B cell (primary cell): ENCODE measurements around the gene MEAK7. TPM values are rescaled to one million over a fixed set of nuclear protein-coding genes. Genes with fewer than 3 reads are reported as not detected.

Experiments used
- ATAC-seq: fragments of 200-7000 bp; cut with Tn5 transposase; one replicate; pipeline ENCODE4 v1.10.0; 2021; ENCODE audit warnings: low read depth, mild to moderate bottlenecking, moderate number of reproducible peaks, moderate library complexity
- CTCF ChIA-PET: fragments of 350-600 bp; sonication (Branson Sonifier 250); formaldehyde crosslinking; loops from one replicate; lab custom pipeline; 2021; ENCODE audit warnings: antibody characterized with exemption, inconsistent platforms; lab: Charles Lee
- POLR2A ChIA-PET: fragments of 350-600 bp; sonication (Branson Sonifier 250); formaldehyde crosslinking; loops from one replicate; lab custom pipeline; 2021; ENCODE audit warnings: antibody characterized with exemption; lab: Charles Lee
- DNase-seq: peaks from one replicate; pipeline ENCODE4 v3.0.0; 2013
- H2AFZ ChIP-seq: 2 replicates; pipeline ENCODE4 v1.6.1; 2012; ENCODE audit warnings: mild to moderate bottlenecking, low read depth, low read length; ENCODE audit not compliant: insufficient read depth, poor library complexity, severe bottlenecking
- H3K27ac ChIP-seq, 2 donors: 1 replicate in 1 of 2; 2 replicates in 1 of 2; pipeline ENCODE4 v1.5.1; 2012 to 2013; ENCODE audit warnings: low read length in 2 of 2, mild to moderate bottlenecking in 2 of 2, moderate library complexity in 1 of 2
- H3K27me3 ChIP-seq, 4 experiments: fragments of 200-600 bp in 1 of 4; sonication (generic) in 1 of 4; replicated peaks in 1 of 4; 1 replicate in 2 of 4; 2 replicates in 2 of 4; pipeline versions ENCODE4 v1.6.1 to v1.7.0; 2013 to 2016; ENCODE audit warnings: low read length in 3 of 4, mild to moderate bottlenecking in 2 of 4, mixed read lengths in 1 of 4, moderate library complexity in 1 of 4; ENCODE audit not compliant: insufficient read depth in 4 of 4, control insufficient read depth in 3 of 4; ENCODE audit errors: control extremely low read depth in 1 of 4
- H3K36me3 ChIP-seq, 2 experiments: replicated peaks in 1 of 2; 1 replicate in 1 of 2; 2 replicates in 1 of 2; pipeline versions ENCODE4 v1.6.1 to v1.7.1; 2013; ENCODE audit warnings: low read length in 1 of 2; ENCODE audit not compliant: insufficient read depth in 2 of 2, control insufficient read depth in 1 of 2; ENCODE audit errors: control extremely low read depth in 1 of 2, extremely low read depth in 1 of 2
- H3K4me1 ChIP-seq, 2 donors: fragments of 200-600 bp in 1 of 2; sonication (generic) in 1 of 2; 1 replicate in 1 of 2; 2 replicates in 1 of 2; pipeline versions ENCODE4 v1.5.1 to v1.6.1; 2013 to 2017; ENCODE audit warnings: low read length in 2 of 2; ENCODE audit not compliant: control insufficient read depth in 2 of 2, insufficient read depth in 2 of 2
- H3K4me2 ChIP-seq: replicated peaks from 2 replicates; pipeline ENCODE3; 2012; ENCODE audit warnings: mild to moderate bottlenecking, low read depth, low read length; ENCODE audit not compliant: poor library complexity, severe bottlenecking
- H3K4me3 ChIP-seq, 5 experiments: fragments of 200-600 bp in 1 of 5; sonication (generic) in 1 of 5; 1 replicate in 3 of 5; 2 replicates in 2 of 5; pipeline versions ENCODE4 v1.5.1 to v1.7.0; 2011 to 2016; ENCODE audit warnings: low read length in 4 of 5, mild to moderate bottlenecking in 4 of 5, low read depth in 2 of 5, control low read depth in 1 of 5, moderate library complexity in 1 of 5; ENCODE audit not compliant: insufficient read depth in 1 of 5; ENCODE audit errors: control extremely low read depth in 1 of 5, extremely low read depth in 1 of 5
- H3K79me2 ChIP-seq: fragments of 200-600 bp; sonication (generic); one replicate; pipeline ENCODE4 v1.6.0; 2016; ENCODE audit warnings: low read length; ENCODE audit not compliant: control insufficient read depth, insufficient read depth
- H3K9ac ChIP-seq: fragments of 200-600 bp; sonication (generic); 2 replicates; pipeline ENCODE4 v1.6.1; 2017; ENCODE audit warnings: mild to moderate bottlenecking, low read length, moderate library complexity
- H3K9me3 ChIP-seq, 3 donors: one replicate each; pipeline versions ENCODE4 v1.6.1 to v1.7.1; 2013; ENCODE audit warnings: low read length in 2 of 3; ENCODE audit not compliant: control insufficient read depth in 2 of 3, insufficient read depth in 1 of 3; ENCODE audit errors: control extremely low read depth in 1 of 3
- H4K20me1 ChIP-seq: 2 replicates; pipeline ENCODE4 v1.6.0; 2012; ENCODE audit warnings: mild to moderate bottlenecking, low read length; ENCODE audit not compliant: insufficient read depth, control insufficient read depth, poor library complexity, severe bottlenecking
- H3K27ac Mint-ChIP-seq: one replicate; pipeline ENCODE4 v1.8.0; 2021; ENCODE audit warnings: mixed read lengths
- H3K27me3 Mint-ChIP-seq: one replicate; pipeline ENCODE4 v1.8.0; 2021; ENCODE audit warnings: mixed read lengths
- H3K4me1 Mint-ChIP-seq: one replicate; pipeline ENCODE4 v1.8.0; 2021; ENCODE audit warnings: mixed read lengths
- H3K4me3 Mint-ChIP-seq: one replicate; pipeline ENCODE4 v1.8.0; 2021; ENCODE audit warnings: mixed read lengths
- H3K9me3 Mint-ChIP-seq: one replicate; pipeline ENCODE4 v1.8.0; 2022; ENCODE audit warnings: mixed read lengths; ENCODE audit not compliant: insufficient read depth
- EZH2 ChIP-seq: IDR thresholded peaks from 2 replicates; pipeline ENCODE4 v1.6.1; 2012; ENCODE audit warnings: borderline replicate concordance, low read depth, mild to moderate bottlenecking, moderate library complexity, low read length; ENCODE audit not compliant: insufficient read depth, poor library complexity, severe bottlenecking
- WGBS: methylation state at CpG from one replicate; pipeline ENCODE4 v1.1.5; 2013; ENCODE audit warnings: missing lambda C conversion rate; ENCODE audit not compliant: insufficient coverage; 5-methylcytosine and 5-hydroxymethylcytosine counted together
- intact Hi-C: fragments of 100-400 bp; cut with micrococcal nuclease; formaldehyde crosslinking; loops from one replicate; pipeline ENCODE4 v1.10.0; 2022
- polyA plus RNA-seq: library from polyadenylated mRNA; depleted of rRNA; stranded (reverse); fragments of >200 nt; gene quantifications from 2 replicates; pipeline ENCODE4 v1.2.3, GENCODE V29; 2012
- total RNA-seq, 2 donors: library from RNA; stranded (reverse); fragments of 120-200 nt in 1 of 2; gene quantifications; 1 replicate in 1 of 2; 2 replicates in 1 of 2; pipeline versions ENCODE4 v1.2.3 to v1.2.4, GENCODE V29; 2013 to 2022
- TF ChIP-seq, protein P1 (sequence below): fragments of 200-600 bp; IDR thresholded peaks from one replicate; pipeline ENCODE4 v1.8.0; 2022; ENCODE audit warnings: antibody characterized with exemption, mild to moderate bottlenecking

MEAK7 gene
- total and polyA plus RNA-seq, 2 donors (not counting 1 experiment from before 2014, with no cell fraction given) = 3.9 to 19.3 TPM

DNA sequence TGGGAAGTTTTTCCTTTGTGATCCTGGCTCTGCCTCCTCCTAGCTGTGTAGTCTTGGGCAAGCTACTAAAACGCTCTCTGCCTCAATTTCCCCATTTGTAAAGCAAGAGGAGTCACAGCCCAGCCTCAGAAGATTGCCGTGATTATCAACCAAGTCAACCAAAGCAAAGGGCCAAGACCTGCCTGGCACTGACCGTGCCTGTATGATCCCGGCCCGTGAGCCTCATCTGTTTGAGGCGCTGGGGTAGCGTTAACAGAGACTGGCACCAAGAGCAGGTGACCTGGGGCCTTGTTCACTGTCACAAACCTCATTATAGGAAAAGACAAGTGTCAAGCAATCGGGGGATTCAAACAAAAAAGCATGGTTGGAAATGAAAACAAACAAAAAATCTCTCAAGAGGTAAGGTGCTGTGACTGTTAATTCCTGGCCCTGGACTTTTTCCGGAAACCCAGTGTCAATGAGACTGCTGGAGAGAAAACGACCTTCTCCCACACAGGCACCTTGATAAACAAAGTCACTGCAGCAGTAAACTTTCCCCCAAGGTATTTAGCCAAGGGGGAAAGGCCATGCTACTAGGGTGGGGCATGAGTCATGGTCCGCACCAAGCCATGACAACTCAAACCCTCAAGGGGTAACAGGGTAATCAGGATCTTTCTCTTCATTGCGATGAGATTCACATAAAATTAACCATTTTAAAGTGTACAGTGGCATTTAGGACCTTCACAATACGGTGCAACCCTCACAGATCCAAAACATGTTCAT, 5.4 kb downstream of the MEAK7 start:
- Histone ChIP-seq H3K4me1 (peaks cover 4 to 7% of the 10 kb centered on the region in 2 donors), H3K27me3 (no peaks in the 10 kb centered on the region), H2AFZ (no peak overlapping the region), H3K79me2 (peaks cover under 1% of the 10 kb centered on the region), H3K36me3 (peaks cover 0 to 32% of the 10 kb centered on the region in 2 experiments), H3K9me3 (no peaks in the 10 kb centered on the region), H3K4me3 (no peak overlapping the region), H3K9ac (no peak overlapping the region), H4K20me1 (no peaks in the 10 kb centered on the region), H3K27ac (no peak overlapping the region), H3K4me2 (no peak overlapping the region)
- ATAC-seq (no peak), DNase-seq (no peak)
- CTCF ChIA-PET = interaction anchor here (0.8 to 1.7 kb wide), 2 partner anchors 119 to 124 kb away, joined by 3 to 6 read pairs; partner anchors contain the start of gene COTL1
- H3K9me3 Mint-ChIP-seq = no peaks in the 10 kb centered on the region
- WGBS = 97% methylated on average over 9 of the region's 13 CpGs
- no peaks in the 10 kb centered on the region for H3K27me3 Mint-ChIP-seq
- TF ChIP-seq, protein P1, sequence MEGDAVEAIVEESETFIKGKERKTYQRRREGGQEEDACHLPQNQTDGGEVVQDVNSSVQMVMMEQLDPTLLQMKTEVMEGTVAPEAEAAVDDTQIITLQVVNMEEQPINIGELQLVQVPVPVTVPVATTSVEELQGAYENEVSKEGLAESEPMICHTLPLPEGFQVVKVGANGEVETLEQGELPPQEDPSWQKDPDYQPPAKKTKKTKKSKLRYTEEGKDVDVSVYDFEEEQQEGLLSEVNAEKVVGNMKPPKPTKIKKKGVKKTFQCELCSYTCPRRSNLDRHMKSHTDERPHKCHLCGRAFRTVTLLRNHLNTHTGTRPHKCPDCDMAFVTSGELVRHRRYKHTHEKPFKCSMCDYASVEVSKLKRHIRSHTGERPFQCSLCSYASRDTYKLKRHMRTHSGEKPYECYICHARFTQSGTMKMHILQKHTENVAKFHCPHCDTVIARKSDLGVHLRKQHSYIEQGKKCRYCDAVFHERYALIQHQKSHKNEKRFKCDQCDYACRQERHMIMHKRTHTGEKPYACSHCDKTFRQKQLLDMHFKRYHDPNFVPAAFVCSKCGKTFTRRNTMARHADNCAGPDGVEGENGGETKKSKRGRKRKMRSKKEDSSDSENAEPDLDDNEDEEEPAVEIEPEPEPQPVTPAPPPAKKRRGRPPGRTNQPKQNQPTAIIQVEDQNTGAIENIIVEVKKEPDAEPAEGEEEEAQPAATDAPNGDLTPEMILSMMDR = no peak
- TF ChIP-seq EZH2 = no peak
- H3K27ac Mint-ChIP-seq = no peak overlapping the region
- no peak overlapping the region for H3K4me3 Mint-ChIP-seq
- peaks cover 11% of the 10 kb centered on the region for H3K4me1 Mint-ChIP-seq
- POLR2A ChIA-PET = interaction anchor here (0.6 kb wide), 1 partner anchor 300 kb away, joined by 4 read pairs; no protein-coding TSS in a partner anchor
- intact Hi-C loops = no loop called here

DNA sequence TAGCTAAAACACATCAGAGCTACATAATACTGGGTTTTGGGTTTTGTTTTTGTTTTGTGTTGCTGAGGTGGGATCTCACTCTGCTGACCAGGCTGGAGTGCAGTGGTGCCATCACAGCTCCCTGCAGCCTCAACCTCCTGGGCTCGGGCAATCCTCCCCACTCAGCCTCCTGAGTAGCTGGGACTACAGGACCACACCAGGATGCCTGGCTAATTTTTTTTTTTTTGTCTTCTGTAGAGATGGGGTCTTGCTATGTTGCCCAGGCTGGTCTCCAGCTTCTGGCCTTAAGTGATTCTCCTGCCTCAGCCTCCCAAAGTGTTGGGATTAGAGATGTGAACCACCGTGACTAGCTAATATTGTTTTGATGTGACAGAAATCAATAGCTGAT, 6.2 kb downstream of the MEAK7 start:
- Histone ChIP-seq H3K27ac (no peak overlapping the region), H3K79me2 (no peaks in the 10 kb centered on the region), H3K4me2 (no peak overlapping the region), H2AFZ (no peak overlapping the region), H3K9ac (no peak overlapping the region), H3K27me3 (no peaks in the 10 kb centered on the region), H3K4me1 (no peaks in the 10 kb centered on the region), H3K36me3 (peaks cover 0 to 36% of the 10 kb centered on the region in 2 experiments), H3K9me3 (peaks cover 0 to 6% (median 0%) of the 10 kb centered on the region in 3 donors), H3K4me3 (no peak overlapping the region), H4K20me1 (no peaks in the 10 kb centered on the region)
- ChIA-PET CTCF (interaction anchor here (0.7 to 1.7 kb wide), 4 partner anchors 8 to 125 kb away, joined by 3 to 6 read pairs (median 4); partner anchors contain the start of gene COTL1), POLR2A (no interaction called here)
- peaks cover under 1% of the 10 kb centered on the region for H3K9me3 Mint-ChIP-seq
- H3K4me1 Mint-ChIP-seq = peaks cover 5% of the 10 kb centered on the region
- intact Hi-C loops = no loop called here
- no peaks in the 10 kb centered on the region for H3K27me3 Mint-ChIP-seq
- TF ChIP-seq EZH2 = no peak
- TF ChIP-seq, protein P1 = no peak
- WGBS = no CpG with 5 or more reads among the region's 2 CpGs
- no peak overlapping the region for H3K4me3 Mint-ChIP-seq
- DNase-seq (no peak), ATAC-seq (no peak)
- no peak overlapping the region for H3K27ac Mint-ChIP-seq
